ENCODE measurements around the gene PITX1.
"Not testable (repeated sequence)": the region's sequence is repeated elsewhere in the genome, so short reads cannot be mapped to it uniquely, and the experiment has no call there.

The PITX1 gene

DNA sequence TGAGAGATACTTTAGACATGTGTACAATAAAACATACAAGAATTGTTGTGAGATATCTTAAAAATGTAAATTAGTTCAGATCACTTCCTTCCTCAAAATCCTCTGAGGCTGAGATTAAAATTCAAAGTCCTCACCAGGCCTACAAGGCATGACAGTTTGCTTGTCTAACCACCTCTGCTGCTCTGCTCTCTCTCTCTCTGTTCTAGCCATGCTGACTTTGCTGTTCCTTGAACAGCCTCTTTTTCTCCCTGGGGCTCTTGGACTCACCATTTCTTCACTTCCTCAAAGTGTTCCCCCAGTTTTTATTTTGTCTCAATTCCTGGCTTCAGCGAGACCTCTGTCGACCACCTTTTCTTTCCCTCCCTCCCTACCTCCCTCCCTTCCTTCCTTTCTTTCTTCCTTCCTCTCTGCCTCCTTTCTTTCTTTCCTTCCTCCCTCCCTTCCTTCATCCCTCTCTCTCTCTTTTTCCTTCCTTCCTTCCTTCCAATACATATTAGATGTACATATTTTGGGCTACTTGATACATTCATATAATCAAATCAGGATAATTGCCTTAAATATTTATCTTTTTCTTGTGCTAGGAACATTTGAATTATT, 39.4 kb downstream of the PITX1 start:
- no peak for DNase-seq
- H3K27ac ChIP-seq (ENCODE audit: low read depth, low read length), result no peak overlapping the region
- H4K5ac ChIP-seq (ENCODE audit: low read length), result no peak overlapping the region
- H3K79me2 ChIP-seq (ENCODE audit: control insufficient read depth, insufficient read depth, low read length), result no peaks in the 10 kb centered on the region
- H2BK120ac ChIP-seq (ENCODE audit: low read depth, low read length), result no peak overlapping the region
- no CpG with 5 or more reads among the region's 2 CpGs for WGBS (ENCODE audit: extremely low coverage, insufficient coverage, low lambda C conversion rate)
- H3K9ac ChIP-seq (ENCODE audit: low read length), result no peak overlapping the region
- H3K4ac ChIP-seq (ENCODE audit: low read depth, low read length), result no peak overlapping the region
- no peak overlapping the region for H3K56ac ChIP-seq (ENCODE audit: low read length)
- H3K27me3 ChIP-seq (ENCODE audit: insufficient read depth, low read length, poor library complexity), result no peaks in the 10 kb centered on the region
- H3K18ac ChIP-seq (ENCODE audit: low read length), result no peak overlapping the region
- no peak overlapping the region for H2BK15ac ChIP-seq (replicated peaks; ENCODE audit: low read depth)
- no peak overlapping the region for H2BK5ac ChIP-seq (ENCODE audit: low read length)
- peaks cover 4% of the 10 kb centered on the region for H3K4me1 ChIP-seq (ENCODE audit: control insufficient read depth, low read depth, low read length)
- H3K23ac ChIP-seq (ENCODE audit: low read length), result no peak overlapping the region
- H3K36me3 ChIP-seq (ENCODE audit: control insufficient read depth, insufficient read depth, low read length), result no peaks in the 10 kb centered on the region
- H3K4me3 ChIP-seq (ENCODE audit: low read length), result no peak overlapping the region
- H3K79me1 ChIP-seq (ENCODE audit: low read length), result no peaks in the 10 kb centered on the region
- no peak overlapping the region for H4K8ac ChIP-seq (ENCODE audit: low read depth, low read length)
- H3K4me2 ChIP-seq (ENCODE audit: low read length), result no peak overlapping the region
- no peak overlapping the region for H2AK5ac ChIP-seq (ENCODE audit: low read length)

DNA sequence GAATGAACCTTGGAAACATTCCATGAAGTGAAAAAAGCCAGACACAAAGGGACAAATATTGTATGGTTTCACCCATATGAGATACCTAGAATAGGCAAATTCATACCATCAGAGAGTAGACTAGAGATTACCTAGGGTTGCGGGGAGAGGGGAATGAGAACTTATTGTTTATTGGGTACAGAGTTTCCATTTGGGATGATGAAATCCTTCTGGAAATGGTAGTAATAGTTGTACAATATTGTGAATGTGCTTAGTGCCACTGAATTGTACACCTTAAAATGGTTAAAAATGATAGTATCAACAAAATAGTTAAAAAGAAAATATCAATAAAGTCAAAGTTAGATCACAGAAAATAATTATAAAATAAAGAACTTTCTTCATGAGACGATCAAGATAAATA, 40.9 kb downstream of the PITX1 start:
- no peak overlapping the region for H3K4ac ChIP-seq (ENCODE audit: low read depth, low read length)
- H3K4me1 ChIP-seq (ENCODE audit: control insufficient read depth, low read depth, low read length), result peaks cover 4% of the 10 kb centered on the region
- no peaks in the 10 kb centered on the region for H3K27me3 ChIP-seq (ENCODE audit: insufficient read depth, low read length, poor library complexity)
- no peaks in the 10 kb centered on the region for H3K79me1 ChIP-seq (ENCODE audit: low read length)
- no peak overlapping the region for H3K4me3 ChIP-seq (ENCODE audit: low read length)
- no peaks in the 10 kb centered on the region for H3K79me2 ChIP-seq (ENCODE audit: control insufficient read depth, insufficient read depth, low read length)
- H3K18ac ChIP-seq (ENCODE audit: low read length), result no peak overlapping the region
- H3K27ac ChIP-seq (ENCODE audit: low read depth, low read length), result no peak overlapping the region
- H3K9ac ChIP-seq (ENCODE audit: low read length), result no peak overlapping the region
- H4K8ac ChIP-seq (ENCODE audit: low read depth, low read length), result no peak overlapping the region
- WGBS (ENCODE audit: extremely low coverage, insufficient coverage, low lambda C conversion rate), result no CpG with 5 or more reads among the region's 2 CpGs
- H3K4me2 ChIP-seq (ENCODE audit: low read length), result no peak overlapping the region
- no peak overlapping the region for H2AK5ac ChIP-seq (ENCODE audit: low read length)
- no peak overlapping the region for H2BK120ac ChIP-seq (ENCODE audit: low read depth, low read length)
- no peak overlapping the region for H2BK15ac ChIP-seq (replicated peaks; ENCODE audit: low read depth)
- no peak overlapping the region for H2BK5ac ChIP-seq (ENCODE audit: low read length)
- H3K56ac ChIP-seq (ENCODE audit: low read length), result no peak overlapping the region
- H4K5ac ChIP-seq (ENCODE audit: low read length), result no peak overlapping the region
- DNase-seq, result no peak
- H3K36me3 ChIP-seq (ENCODE audit: control insufficient read depth, insufficient read depth, low read length), result no peaks in the 10 kb centered on the region
- H3K23ac ChIP-seq (ENCODE audit: low read length), result no peak overlapping the region

DNA sequence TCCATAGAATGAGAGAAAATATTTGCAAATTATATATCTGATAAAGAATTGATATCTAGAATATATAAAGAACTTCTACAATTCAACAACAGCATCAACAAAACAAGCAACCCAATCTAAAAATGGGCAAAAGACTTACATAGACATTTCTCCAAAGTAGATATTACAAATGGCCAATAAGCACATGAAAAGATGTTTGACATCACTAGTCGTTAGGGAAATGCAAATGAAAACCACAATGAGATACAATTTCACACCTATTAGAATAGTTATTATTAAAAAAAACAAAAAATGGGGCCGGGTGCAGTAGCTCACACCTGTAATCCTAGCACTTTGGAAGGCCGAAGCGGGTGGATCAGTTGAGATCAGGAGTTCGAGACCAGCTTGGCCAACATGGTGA, 41.9 kb downstream of the PITX1 start:
- no peak for DNase-seq

DNA sequence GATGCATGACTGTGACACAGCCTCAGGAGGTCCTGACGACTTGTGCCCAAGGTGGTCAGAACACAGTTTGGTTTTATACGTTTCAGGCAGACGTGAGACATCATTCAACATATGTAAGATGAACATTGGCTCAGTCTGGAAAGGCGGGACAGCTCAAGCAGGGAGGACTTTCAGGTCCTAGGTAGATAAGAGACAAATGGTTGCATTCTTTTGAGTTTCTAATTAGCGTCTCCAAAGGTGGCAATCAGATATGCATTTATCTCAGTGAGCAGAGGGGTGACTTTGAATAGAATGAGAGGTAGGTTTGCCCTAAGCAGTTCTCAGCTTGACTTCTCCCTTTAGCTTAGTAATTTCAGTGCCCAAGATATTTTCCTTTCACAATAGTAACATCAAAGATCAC, 43.8 kb downstream of the PITX1 start:
- H3K27me3 ChIP-seq (ENCODE audit: insufficient read depth, low read length, poor library complexity); H4K8ac ChIP-seq (ENCODE audit: low read depth, low read length): not testable (repeated sequence)
- WGBS (ENCODE audit: extremely low coverage, insufficient coverage, low lambda C conversion rate), result no CpG with 5 or more reads among the region's 5 CpGs

More for the DNA sequence above, 41.9 kb downstream of the PITX1 start:
- no peak overlapping the region for H3K4me3 ChIP-seq (ENCODE audit: low read length)
- H3K4me2 ChIP-seq (ENCODE audit: low read length), result no peak overlapping the region
- no peak overlapping the region for H3K56ac ChIP-seq (ENCODE audit: low read length)
- H2BK120ac ChIP-seq (ENCODE audit: low read depth, low read length), result no peak overlapping the region
- no peak overlapping the region for H3K27ac ChIP-seq (ENCODE audit: low read depth, low read length)
- no peak overlapping the region for H4K8ac ChIP-seq (ENCODE audit: low read depth, low read length)
- H3K27me3 ChIP-seq (ENCODE audit: insufficient read depth, low read length, poor library complexity), result no peaks in the 10 kb centered on the region
- no peak overlapping the region for H2BK5ac ChIP-seq (ENCODE audit: low read length)
- H3K79me1 ChIP-seq (ENCODE audit: low read length), result no peaks in the 10 kb centered on the region
- peaks cover 4% of the 10 kb centered on the region for H3K4me1 ChIP-seq (ENCODE audit: control insufficient read depth, low read depth, low read length)
- H4K5ac ChIP-seq (ENCODE audit: low read length), result no peak overlapping the region
- H3K18ac ChIP-seq (ENCODE audit: low read length), result no peak overlapping the region
- no peak overlapping the region for H3K4ac ChIP-seq (ENCODE audit: low read depth, low read length)
- no peaks in the 10 kb centered on the region for H3K79me2 ChIP-seq (ENCODE audit: control insufficient read depth, insufficient read depth, low read length)
- no CpG with 5 or more reads among the region's 5 CpGs for WGBS (ENCODE audit: extremely low coverage, insufficient coverage, low lambda C conversion rate)
- no peak overlapping the region for H3K23ac ChIP-seq (ENCODE audit: low read length)
- no peak overlapping the region for H2AK5ac ChIP-seq (ENCODE audit: low read length)
- no peak overlapping the region for H3K9ac ChIP-seq (ENCODE audit: low read length)
- no peaks in the 10 kb centered on the region for H3K36me3 ChIP-seq (ENCODE audit: control insufficient read depth, insufficient read depth, low read length)
- no peak overlapping the region for H2BK15ac ChIP-seq (replicated peaks; ENCODE audit: low read depth)

DNA sequence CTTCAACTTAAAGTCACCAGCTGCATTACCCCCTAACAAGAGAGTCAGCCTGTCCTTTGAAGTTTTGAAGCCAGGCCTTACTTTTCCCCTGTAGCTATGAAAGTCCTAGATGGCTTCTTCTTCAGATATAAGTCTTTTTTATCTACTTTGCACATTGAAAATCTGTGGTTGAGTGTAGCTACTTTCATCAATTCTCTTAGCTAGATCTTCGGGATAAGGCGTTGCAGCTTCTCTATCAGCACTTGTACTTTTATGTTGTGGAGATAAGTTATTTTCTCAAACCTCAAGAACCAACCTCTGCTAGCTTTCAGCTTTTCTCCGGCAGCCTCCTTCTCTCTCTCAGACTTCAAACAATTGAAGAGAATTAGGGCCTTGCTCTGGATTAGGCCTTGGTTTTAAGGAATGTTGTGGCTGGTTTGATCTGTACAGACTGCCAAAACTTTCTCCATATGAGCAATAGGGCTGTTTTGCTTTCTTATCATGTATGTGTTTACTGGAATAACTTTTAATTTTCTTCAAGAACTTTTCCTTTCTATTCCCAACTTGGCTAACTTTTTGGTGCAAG, 44.7 kb downstream of the PITX1 start:
- DNase-seq, result peak; percentile 50
- Histone ChIP-seq H3K36me3 (ENCODE audit: control insufficient read depth, insufficient read depth, low read length) (no peaks in the 10 kb centered on the region), H3K4me3 (ENCODE audit: low read length) (no peak overlapping the region), H2BK15ac (replicated peaks; ENCODE audit: low read depth) (no peak overlapping the region), H3K4me2 (ENCODE audit: low read length) (no peak overlapping the region), H3K23ac (ENCODE audit: low read length) (no peak overlapping the region), H3K9ac (ENCODE audit: low read length) (no peak overlapping the region), H2BK120ac (ENCODE audit: low read depth, low read length) (no peak overlapping the region), H3K4me1 (ENCODE audit: control insufficient read depth, low read depth, low read length) (peaks cover 4% of the 10 kb centered on the region), H3K79me2 (ENCODE audit: control insufficient read depth, insufficient read depth, low read length) (no peaks in the 10 kb centered on the region), H3K18ac (ENCODE audit: low read length) (no peak overlapping the region), H3K79me1 (ENCODE audit: low read length) (no peaks in the 10 kb centered on the region), H3K27ac (ENCODE audit: low read depth, low read length) (no peak overlapping the region), H3K4ac (ENCODE audit: low read depth, low read length) (peak overlapping the region; percentile 36), H2AK5ac (ENCODE audit: low read length) (no peak overlapping the region), H3K27me3 (ENCODE audit: insufficient read depth, low read length, poor library complexity) (no peaks in the 10 kb centered on the region), H4K5ac (ENCODE audit: low read length) (no peak overlapping the region), H2BK5ac (ENCODE audit: low read length) (no peak overlapping the region), H3K56ac (ENCODE audit: low read length) (no peak overlapping the region), H4K8ac (ENCODE audit: low read depth, low read length) (no peak overlapping the region)
- WGBS (ENCODE audit: extremely low coverage, insufficient coverage, low lambda C conversion rate), result no CpG with 5 or more reads among the region's 3 CpGs

More for the DNA sequence above, 43.8 kb downstream of the PITX1 start:
- H3K56ac ChIP-seq (ENCODE audit: low read length); H3K4ac ChIP-seq (ENCODE audit: low read depth, low read length); H3K4me3 ChIP-seq (ENCODE audit: low read length); H3K36me3 ChIP-seq (ENCODE audit: control insufficient read depth, insufficient read depth, low read length); H3K9ac ChIP-seq (ENCODE audit: low read length); H3K4me1 ChIP-seq (ENCODE audit: control insufficient read depth, low read depth, low read length); H4K5ac ChIP-seq (ENCODE audit: low read length); H2AK5ac ChIP-seq (ENCODE audit: low read length); H3K79me2 ChIP-seq (ENCODE audit: control insufficient read depth, insufficient read depth, low read length); H2BK15ac ChIP-seq (replicated peaks; ENCODE audit: low read depth); H3K79me1 ChIP-seq (ENCODE audit: low read length); H3K4me2 ChIP-seq (ENCODE audit: low read length); H3K23ac ChIP-seq (ENCODE audit: low read length): not testable (repeated sequence)
- H2BK120ac ChIP-seq (ENCODE audit: low read depth, low read length), result peak overlapping the region; percentile 63
- DNase-seq, result peak; percentile 92
- peak overlapping the region; percentile 52 for H3K18ac ChIP-seq (ENCODE audit: low read length)
- peak overlapping the region; percentile 50 for H3K27ac ChIP-seq (ENCODE audit: low read depth, low read length)
- H2BK5ac ChIP-seq (ENCODE audit: low read length), result peak overlapping the region; percentile 81

DNA sequence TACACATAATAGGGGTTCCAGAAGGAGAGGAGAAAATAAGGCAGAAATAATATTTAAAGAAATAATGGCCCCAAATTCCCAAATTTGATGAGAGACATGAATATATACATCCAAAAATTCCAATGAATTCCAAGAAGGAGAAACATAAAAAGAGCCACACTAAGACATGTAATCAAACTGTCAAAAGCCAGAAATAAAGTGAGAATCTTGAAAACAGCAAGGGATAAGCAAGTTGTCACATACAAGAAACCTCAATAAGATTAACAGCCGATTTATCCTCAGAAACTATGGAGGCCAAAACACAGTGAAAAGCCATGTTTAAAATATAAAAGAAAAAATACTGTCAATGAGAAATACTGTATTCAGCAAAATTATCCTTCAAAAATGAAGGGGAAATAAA, 51.8 kb downstream of the PITX1 start:
- H2BK120ac ChIP-seq (ENCODE audit: low read depth, low read length), result no peak overlapping the region
- DNase-seq, result peak; percentile 18
- no peaks in the 10 kb centered on the region for H3K79me1 ChIP-seq (ENCODE audit: low read length)
- H3K9ac ChIP-seq (ENCODE audit: low read length), result no peak overlapping the region
- no peak overlapping the region for H2AK5ac ChIP-seq (ENCODE audit: low read length)
- WGBS (ENCODE audit: extremely low coverage, insufficient coverage, low lambda C conversion rate), result no CpG with 5 or more reads among the region's 1 CpG
- no peaks in the 10 kb centered on the region for H3K36me3 ChIP-seq (ENCODE audit: control insufficient read depth, insufficient read depth, low read length)
- H3K4me3 ChIP-seq (ENCODE audit: low read length), result no peak overlapping the region
- no peak overlapping the region for H3K23ac ChIP-seq (ENCODE audit: low read length)
- no peak overlapping the region for H3K4ac ChIP-seq (ENCODE audit: low read depth, low read length)
- H3K4me2 ChIP-seq (ENCODE audit: low read length), result no peak overlapping the region
- H3K56ac ChIP-seq (ENCODE audit: low read length), result no peak overlapping the region
- no peak overlapping the region for H2BK5ac ChIP-seq (ENCODE audit: low read length)
- no peak overlapping the region for H4K8ac ChIP-seq (ENCODE audit: low read depth, low read length)
- no peaks in the 10 kb centered on the region for H3K4me1 ChIP-seq (ENCODE audit: control insufficient read depth, low read depth, low read length)
- H4K5ac ChIP-seq (ENCODE audit: low read length), result no peak overlapping the region
- H3K27ac ChIP-seq (ENCODE audit: low read depth, low read length), result no peak overlapping the region
- no peak overlapping the region for H2BK15ac ChIP-seq (replicated peaks; ENCODE audit: low read depth)
- no peak overlapping the region for H3K18ac ChIP-seq (ENCODE audit: low read length)
- no peaks in the 10 kb centered on the region for H3K79me2 ChIP-seq (ENCODE audit: control insufficient read depth, insufficient read depth, low read length)
- H3K27me3 ChIP-seq (ENCODE audit: insufficient read depth, low read length, poor library complexity), result no peaks in the 10 kb centered on the region
